ENCODE results near the gene CYSTM1.

The CYSTM1 gene

GRCh38 chr5:140186267-140186671, 11.3 kb downstream of the CYSTM1 start:
- Histone ChIP-seq H3K79me2 (ENCODE audit: insufficient read depth, low read length) (no peaks in the 10 kb centered on the region), H3K4me1 (ENCODE audit: insufficient read depth, low read length) (no peaks in the 10 kb centered on the region)

DNA sequence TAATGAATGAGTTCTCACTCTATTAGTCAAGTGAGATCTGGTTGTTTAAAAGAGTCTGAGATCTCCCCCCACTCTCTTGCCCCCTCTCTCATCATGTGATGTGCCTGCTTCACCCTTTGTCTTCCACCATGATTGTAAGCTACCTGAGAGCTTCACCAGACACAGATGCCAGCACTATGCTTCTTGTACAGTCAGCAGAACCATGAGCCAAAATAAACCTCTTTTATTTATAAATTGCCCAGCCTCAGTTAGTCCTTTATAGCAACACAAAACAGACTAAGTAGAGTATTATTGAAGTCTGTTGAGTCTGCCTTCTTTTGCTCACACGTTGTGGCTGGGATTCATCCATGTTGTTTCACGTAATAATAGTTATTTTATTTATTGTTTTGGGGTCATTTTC, 14.3 kb downstream of the CYSTM1 start:
- no peak for TF ChIP-seq EZH2 (IDR thresholded peaks at IDR 0.05; ENCODE audit: borderline replicate concordance, low read depth, low read length, severe bottlenecking)
- no peak for TF ChIP-seq CTCF (IDR thresholded peaks at IDR 0.05; ENCODE audit: borderline replicate concordance, extremely low read depth, low read length, poor library complexity, severe bottlenecking)
- Histone ChIP-seq H3K4me1 (ENCODE audit: insufficient read depth, low read length) (no peaks in the 10 kb centered on the region), H3K79me2 (ENCODE audit: insufficient read depth, low read length) (no peaks in the 10 kb centered on the region), H3K27ac (ENCODE audit: low read length) (no peak overlapping the region), H3K9me3 (ENCODE audit: insufficient read depth, low read length, severe bottlenecking) (no peaks in the 10 kb centered on the region), H4K20me1 (ENCODE audit: insufficient read depth, low read length) (no peaks in the 10 kb centered on the region), H3K9ac (ENCODE audit: low read depth, low read length) (no peak overlapping the region), H2AFZ (ENCODE audit: low read depth, low read length) (no peak overlapping the region), H3K4me2 (ENCODE audit: insufficient read depth, low read length) (no peak overlapping the region), H3K27me3 (ENCODE audit: insufficient read depth, low read length, poor library complexity) (no peaks in the 10 kb centered on the region), H3K4me3 (ENCODE audit: low read depth in 1 of 2, low read length in 2 of 2) (no peak overlapping the region), H3K36me3 (ENCODE audit: insufficient read depth, low read length) (no peaks in the 10 kb centered on the region)
- DNase-seq (no peak), ATAC-seq (ENCODE audit: insufficient read depth, low read depth) (no peak)

More at GRCh38 chr5:140186267-140186671, 11.3 kb downstream of the CYSTM1 start:
- Histone ChIP-seq H3K36me3 (ENCODE audit: insufficient read depth, low read length) (no peaks in the 10 kb centered on the region), H3K4me3 (ENCODE audit: low read depth in 1 of 2, low read length in 2 of 2) (no peak overlapping the region), H3K4me2 (ENCODE audit: insufficient read depth, low read length) (no peak overlapping the region), H3K9ac (ENCODE audit: low read depth, low read length) (no peak overlapping the region), H2AFZ (ENCODE audit: low read depth, low read length) (no peak overlapping the region), H4K20me1 (ENCODE audit: insufficient read depth, low read length) (0 out of 2 replicates have a peak, but pooled peaks cover 3% of the 10 kb centered on the region), H3K27me3 (ENCODE audit: insufficient read depth, low read length, poor library complexity) (no peaks in the 10 kb centered on the region), H3K27ac (ENCODE audit: low read length) (no peak overlapping the region), H3K9me3 (ENCODE audit: insufficient read depth, low read length, severe bottlenecking) (no peaks in the 10 kb centered on the region)
- DNase-seq, result no peak
- no peak for TF ChIP-seq EZH2 (IDR thresholded peaks at IDR 0.05; ENCODE audit: borderline replicate concordance, low read depth, low read length, severe bottlenecking)
- no peak for ATAC-seq (ENCODE audit: insufficient read depth, low read depth)

GRCh38 chr5:140189977-140190871, 15.2 kb downstream of the CYSTM1 start:
- no peaks in the 10 kb centered on the region for H3K27me3 ChIP-seq (ENCODE audit: insufficient read depth, low read length, poor library complexity)
- no peaks in the 10 kb centered on the region for H4K20me1 ChIP-seq (ENCODE audit: insufficient read depth, low read length)
- no peak for ATAC-seq (ENCODE audit: insufficient read depth, low read depth)
- TF ChIP-seq CTCF (IDR thresholded peaks at IDR 0.05; ENCODE audit: borderline replicate concordance, extremely low read depth, low read length, poor library complexity, severe bottlenecking), result no peak
- no peak for TF ChIP-seq EZH2 (IDR thresholded peaks at IDR 0.05; ENCODE audit: borderline replicate concordance, low read depth, low read length, severe bottlenecking)
- H3K9me3 ChIP-seq (ENCODE audit: insufficient read depth, low read length, severe bottlenecking), result no peaks in the 10 kb centered on the region
- no peak overlapping the region for H3K9ac ChIP-seq (ENCODE audit: low read depth, low read length)
- no peaks in the 10 kb centered on the region for H3K79me2 ChIP-seq (ENCODE audit: insufficient read depth, low read length)
- H2AFZ ChIP-seq (ENCODE audit: low read depth, low read length), result no peak overlapping the region
- H3K4me3 ChIP-seq (ENCODE audit: low read depth in 1 of 2, low read length in 2 of 2), result no peak overlapping the region
- H3K4me2 ChIP-seq (ENCODE audit: insufficient read depth, low read length), result no peak overlapping the region
- H3K27ac ChIP-seq (ENCODE audit: low read length), result no peak overlapping the region
- DNase-seq, result no peak
- H3K36me3 ChIP-seq (ENCODE audit: insufficient read depth, low read length), result no peaks in the 10 kb centered on the region
- H3K4me1 ChIP-seq (ENCODE audit: insufficient read depth, low read length), result no peaks in the 10 kb centered on the region

- no peaks in the 10 kb centered on the region for H3K27me3 ChIP-seq (ENCODE audit: insufficient read depth, low read length, poor library complexity)
- no peaks in the 10 kb centered on the region for H3K36me3 ChIP-seq (ENCODE audit: insufficient read depth, low read length)
- no peak overlapping the region for H3K4me2 ChIP-seq (ENCODE audit: insufficient read depth, low read length)
- no peaks in the 10 kb centered on the region for H3K79me2 ChIP-seq (ENCODE audit: insufficient read depth, low read length)
- ATAC-seq (ENCODE audit: insufficient read depth, low read depth) (no peak), DNase-seq (no peak)
- no peaks in the 10 kb centered on the region for H4K20me1 ChIP-seq (ENCODE audit: insufficient read depth, low read length)
- no peak overlapping the region for H3K27ac ChIP-seq (ENCODE audit: low read length)
- no peak overlapping the region for H3K9ac ChIP-seq (ENCODE audit: low read depth, low read length)
- no peak overlapping the region for H2AFZ ChIP-seq (ENCODE audit: low read depth, low read length)
- no peaks in the 10 kb centered on the region for H3K4me1 ChIP-seq (ENCODE audit: insufficient read depth, low read length)
- no peaks in the 10 kb centered on the region for H3K9me3 ChIP-seq (ENCODE audit: insufficient read depth, low read length, severe bottlenecking)
- TF ChIP-seq EZH2 (IDR thresholded peaks at IDR 0.05; ENCODE audit: borderline replicate concordance, low read depth, low read length, severe bottlenecking) (no peak), CTCF (IDR thresholded peaks at IDR 0.05; ENCODE audit: borderline replicate concordance, extremely low read depth, low read length, poor library complexity, severe bottlenecking) (no peak)
- no peak overlapping the region for H3K4me3 ChIP-seq (ENCODE audit: low read depth in 1 of 2, low read length in 2 of 2)
Measured at GRCh38 chr5:140190872-140191218, 15.9 kb downstream of the CYSTM1 start.
